NCI-H146 (cell line): ENCODE results near the gene CSNK2A1.
"Not testable (repeated sequence)": the region's sequence is repeated elsewhere in the genome, so short reads cannot be mapped to it uniquely, and the experiment has no call there.

ENCODE experiments used
- DNase-seq: peaks from one replicate; lab custom pipeline; 2025; lab: John Stamatoyannopoulos, UW

The CSNK2A1 gene

DNA sequence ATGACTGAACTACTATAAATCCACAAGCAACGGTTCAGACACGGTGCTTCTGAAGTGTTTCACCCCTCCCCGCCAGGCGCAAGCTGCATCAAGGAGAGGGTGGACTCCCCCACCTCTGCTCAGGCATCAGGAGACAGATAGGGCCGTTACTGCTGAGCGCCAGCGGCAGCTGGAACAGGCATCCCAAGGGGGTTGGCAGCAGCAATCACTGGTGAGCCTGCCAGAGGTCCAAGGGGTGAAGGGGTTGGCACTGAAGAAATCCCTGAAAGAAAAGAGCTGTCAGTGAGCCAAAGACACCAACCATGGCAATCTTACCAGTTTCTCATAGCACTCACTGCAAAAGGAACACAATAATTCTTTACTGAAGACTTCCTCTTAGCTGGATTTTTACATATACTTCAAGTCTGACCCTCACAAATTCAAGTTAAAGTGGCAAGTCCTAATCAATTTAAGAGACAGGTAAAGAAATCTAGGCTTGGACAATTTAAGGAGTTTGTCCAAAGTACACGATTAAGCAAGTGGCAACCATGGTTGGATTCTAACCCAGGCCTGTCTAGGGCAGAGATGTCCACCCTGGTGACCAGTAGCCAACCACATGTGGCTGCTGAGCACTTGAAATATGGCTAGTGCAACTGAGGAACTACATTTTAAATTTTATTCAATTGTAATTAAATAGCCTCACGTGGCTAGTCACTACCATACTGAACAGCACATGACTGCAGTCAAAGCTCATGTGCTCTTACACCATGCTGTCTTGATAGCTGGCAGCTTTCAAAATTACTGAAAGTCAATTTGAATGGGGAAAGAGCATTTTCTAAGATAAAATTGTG, 59.6 kb downstream of the CSNK2A1 start:
- DNase-seq, result no peak

DNA sequence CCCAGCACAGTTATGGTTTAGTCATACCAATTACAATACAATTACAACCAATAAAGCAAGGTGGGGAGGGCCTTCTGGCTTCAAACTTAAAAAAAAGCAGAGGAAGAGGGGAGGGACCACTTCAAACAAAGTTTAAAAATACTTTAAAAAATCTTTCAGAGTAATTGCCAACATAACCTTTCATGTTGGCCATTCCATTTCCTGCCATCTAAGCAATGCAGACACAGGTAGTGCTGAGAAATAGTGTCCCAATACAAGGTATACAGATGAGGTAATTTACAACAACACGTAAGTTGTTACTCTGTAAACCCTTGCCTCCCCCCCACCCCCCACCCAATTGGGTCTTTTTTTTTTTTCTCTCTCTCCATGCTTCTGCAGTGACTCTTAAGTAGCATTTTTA, 62.4 kb downstream of the CSNK2A1 start:
- no peak for DNase-seq

DNA sequence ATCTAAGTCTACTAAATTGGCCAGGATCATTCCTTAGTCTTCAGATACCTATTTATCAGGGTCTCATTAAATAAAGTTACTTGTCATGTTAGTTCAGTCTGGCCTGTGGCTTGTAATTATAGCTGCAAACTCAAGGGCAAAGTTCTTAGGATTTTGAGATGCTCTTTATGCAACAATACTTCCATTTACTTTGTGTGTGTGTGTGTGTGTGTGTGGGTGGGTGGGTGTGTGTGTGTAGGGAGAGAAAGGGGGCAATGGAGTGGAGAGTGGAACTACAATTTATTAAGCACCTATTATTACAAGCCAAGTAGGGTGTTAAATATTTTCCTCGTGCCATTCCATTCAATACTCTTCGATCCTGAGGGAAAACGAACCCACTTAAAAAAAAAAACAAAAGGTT, 63.5 kb downstream of the CSNK2A1 start:
- DNase-seq, result no peak

DNA sequence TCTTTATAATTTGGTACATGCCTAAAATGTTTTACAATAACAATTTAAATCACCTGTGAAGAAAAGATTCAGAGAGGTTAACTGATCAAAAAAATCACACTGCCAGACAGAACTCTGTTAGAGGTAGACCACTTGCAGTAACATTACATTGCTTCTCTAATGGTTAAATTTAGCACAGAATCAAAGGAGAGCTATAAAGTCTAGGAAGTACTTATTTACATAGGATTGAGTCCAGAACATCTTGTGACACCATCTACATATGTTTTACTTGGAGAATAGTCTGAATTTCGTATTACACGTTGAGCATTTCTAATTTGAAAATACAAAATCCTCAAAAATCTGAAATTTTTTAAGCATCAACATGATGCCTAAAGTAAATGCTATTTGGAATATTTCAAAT, 64.1 kb downstream of the CSNK2A1 start:
- DNase-seq, result no peak

DNA sequence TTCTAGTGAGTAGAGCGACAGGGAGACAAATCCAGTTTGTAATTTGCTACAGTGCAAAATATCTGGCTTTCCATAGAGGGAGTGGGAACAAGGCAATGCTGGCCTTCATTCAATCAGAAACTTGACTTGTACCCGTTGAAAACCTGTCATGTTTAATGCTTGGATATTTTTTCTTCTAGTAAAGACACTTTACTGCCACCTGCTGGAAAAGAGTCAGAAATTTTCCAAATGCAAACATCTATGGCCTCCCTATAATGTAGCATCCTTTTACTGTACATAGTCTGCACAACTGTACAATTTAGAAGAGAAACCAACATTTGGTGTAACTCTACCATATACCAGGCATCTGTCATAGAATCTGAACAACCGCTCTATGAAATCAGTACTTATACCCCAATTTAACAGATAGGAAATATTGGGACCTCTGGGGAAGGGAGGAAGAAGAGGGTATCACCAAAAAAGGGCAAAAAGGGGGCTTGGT, 64.6 kb downstream of the CSNK2A1 start:
- peak; percentile 56 for DNase-seq

DNA sequence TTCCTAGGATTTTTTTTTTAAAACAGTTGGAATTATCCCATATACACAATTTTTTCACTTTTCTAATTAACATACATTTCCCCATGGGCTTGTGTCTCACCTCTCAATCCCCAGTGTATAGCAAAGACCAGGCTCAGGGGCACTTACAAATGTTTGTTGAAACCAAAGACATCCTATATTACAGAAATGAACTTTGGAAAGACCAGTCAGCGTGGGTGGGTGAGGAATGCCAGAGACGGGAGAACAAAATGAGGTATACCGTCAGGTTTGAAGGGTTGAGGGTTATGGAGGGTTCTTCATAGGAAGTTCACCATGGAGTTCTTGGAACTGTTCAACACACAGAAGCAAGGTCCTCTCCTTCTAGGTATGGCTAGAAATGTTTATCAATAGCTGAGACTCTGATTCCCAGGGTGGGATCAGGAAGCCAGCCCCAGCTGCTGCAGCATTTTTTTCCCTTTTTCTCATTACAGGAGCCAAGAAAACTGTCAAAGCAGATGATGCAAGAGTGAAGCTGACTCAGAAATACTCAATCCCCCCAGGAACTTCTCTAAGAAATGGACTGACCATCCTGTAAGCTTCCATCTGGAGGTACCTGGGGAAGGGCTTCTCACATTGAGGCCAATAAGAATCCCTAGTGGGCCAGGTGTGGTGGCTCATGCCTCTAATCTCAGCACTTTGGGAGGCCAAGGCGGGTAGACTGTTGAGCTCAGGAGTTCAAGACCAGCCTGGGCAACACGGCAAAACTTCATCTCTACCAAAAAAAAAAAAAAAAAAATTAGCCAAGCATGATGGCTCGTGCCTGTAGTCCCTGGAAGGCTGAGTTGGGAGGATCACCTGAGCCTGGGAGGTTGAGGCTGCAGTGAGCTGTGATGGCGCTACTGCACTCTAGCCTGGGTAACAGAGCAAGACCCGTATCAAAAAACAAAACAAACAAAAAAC, 65.3 kb downstream of the CSNK2A1 start:
- no peak for DNase-seq

DNA sequence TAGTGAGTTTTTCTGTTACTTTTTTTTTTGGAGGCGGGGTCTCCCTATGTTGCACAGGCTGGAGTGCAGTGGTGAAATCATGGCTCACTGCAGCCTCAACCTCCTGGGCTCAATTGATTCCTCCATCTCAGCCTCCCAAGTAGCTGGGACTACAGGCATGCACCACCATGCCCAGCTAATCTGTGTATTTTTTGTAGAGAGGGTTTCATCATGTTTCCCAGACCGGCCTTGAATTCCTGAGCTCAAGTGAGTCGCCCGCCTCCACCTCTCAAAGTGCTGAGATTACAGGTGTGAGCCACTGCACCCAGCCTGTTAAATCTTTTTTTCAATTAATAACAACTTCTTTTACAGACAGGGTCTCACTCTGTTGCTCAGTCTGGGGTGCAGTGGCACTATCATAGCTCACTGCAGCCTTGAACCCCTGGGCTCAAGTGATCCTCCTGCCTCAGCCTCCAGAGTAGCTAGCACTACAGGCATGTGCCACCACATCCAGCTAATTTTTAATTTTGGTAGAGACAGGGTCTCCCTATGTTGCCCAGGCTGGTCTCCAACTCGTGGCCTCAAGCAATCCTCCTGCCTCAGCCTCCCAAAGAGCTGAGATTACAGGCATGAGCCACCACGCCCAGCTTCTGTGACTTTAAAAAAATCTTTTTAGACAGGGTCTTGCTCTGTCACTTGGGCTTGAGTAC, 66.9 kb downstream of the CSNK2A1 start:
- DNase-seq, result not testable (repeated sequence)

DNA sequence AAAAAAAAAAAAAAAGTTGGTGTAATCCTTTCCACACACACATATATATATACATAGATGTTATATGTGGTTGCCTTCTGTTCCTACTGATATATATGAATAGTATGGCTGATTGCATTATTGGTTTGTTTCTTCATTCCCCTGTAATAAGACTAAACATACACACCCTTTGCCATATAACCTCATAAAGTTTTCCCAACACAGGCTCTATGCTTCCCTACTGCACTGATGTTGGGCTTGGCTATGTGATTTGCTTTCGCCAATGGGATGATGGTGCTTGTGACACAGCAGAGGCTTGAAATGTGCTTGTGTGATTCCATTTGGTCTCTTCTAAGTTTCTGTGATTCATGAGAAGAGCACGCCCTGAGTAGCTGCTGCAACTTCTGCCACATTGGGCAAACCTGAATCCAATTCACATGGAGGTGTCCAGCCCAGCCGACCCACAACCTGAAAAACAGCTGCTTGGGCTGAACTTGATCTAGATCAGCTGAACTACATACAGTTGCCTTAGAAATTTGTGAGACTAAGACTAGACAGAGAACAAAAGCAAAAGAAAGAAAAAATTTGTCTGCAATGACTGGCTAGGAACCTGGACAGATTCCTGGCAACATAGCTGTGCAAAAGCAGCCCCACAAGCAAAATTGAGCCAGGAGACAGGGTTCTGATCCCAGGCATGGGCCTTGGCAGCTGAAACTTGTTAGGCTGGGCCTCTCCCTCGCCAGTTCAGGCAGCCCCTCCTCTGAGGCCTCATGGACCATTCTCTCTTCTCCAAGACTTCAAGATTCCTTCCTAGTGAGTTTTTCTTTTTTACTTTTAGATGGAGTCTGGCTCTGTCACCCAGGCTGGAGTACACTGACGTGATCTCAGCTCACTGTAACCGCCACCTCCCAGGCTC, 67.9 kb downstream of the CSNK2A1 start:
- DNase-seq, result no peak

DNA sequence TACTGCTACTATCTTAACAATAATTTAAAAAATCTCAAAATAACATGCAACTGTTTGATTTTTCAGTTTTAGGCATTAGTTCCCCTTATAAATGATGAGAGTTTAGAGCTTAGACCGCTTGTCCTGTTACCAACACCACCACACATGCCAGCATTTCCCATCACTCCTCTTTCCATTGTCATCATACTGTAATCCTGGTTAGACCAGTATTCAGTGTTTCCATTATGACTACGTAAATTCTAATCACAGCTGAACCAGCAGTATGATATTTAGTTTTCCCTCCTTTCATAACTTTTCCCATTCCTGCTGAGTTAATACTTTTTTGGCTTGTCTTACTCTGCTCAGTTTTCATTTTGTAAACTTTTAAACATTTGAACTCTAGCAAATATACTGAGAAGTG, 69.0 kb downstream of the CSNK2A1 start:
- no peak for DNase-seq

DNA sequence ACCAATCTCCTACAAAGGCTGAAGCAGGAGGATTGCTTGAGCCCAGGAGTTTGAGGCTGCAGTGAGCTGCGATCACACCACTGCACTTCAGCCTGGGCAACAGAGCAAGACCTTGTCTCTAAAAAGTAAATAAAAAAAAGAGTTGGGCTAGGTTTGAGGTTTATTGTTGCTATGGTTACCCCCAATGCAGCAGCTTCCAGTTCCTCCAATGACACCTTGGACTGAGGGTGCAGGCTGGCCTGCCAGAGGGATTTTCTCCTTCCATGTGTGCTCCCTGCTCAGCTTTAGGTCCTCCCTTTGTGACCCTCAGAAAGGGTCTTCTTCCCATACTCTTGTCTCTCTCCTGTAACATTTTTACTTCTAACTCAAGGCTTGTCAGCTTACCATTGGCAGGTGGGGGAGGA, 70.7 kb downstream of the CSNK2A1 start:
- no peak for DNase-seq

DNA sequence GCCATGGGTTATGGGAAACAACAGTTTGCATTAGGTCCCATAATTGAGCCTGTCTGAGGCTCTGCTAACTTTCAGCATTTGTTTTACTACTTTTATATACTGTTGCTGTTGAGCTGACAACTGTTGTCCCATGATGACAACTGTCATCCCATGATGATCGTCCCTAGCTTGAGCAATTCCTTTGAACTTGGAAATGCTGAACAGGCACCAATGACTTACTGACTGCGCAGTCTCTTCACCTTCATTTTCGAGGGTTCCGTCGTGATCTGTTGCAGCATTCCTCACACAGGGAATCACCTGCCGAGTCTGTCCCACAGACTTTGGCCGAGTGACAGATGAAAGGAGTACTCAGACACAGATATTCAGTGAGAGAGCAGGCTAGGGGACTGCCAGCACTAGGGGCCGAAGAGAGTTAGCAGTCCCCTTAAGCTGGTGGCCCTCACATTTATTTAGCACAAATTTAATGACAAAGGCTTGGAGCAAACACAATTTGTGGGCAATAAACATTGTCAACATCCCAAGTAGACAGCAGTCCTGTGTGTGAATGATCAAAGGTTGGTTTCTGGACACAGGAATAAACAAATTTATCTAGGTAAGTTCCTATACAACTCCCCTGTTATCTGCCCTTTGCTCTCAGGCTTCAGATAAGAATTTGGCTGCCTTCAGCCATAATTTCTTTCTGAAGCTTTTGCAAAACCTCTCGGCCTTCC, 71.3 kb downstream of the CSNK2A1 start:
- DNase-seq, result no peak

DNA sequence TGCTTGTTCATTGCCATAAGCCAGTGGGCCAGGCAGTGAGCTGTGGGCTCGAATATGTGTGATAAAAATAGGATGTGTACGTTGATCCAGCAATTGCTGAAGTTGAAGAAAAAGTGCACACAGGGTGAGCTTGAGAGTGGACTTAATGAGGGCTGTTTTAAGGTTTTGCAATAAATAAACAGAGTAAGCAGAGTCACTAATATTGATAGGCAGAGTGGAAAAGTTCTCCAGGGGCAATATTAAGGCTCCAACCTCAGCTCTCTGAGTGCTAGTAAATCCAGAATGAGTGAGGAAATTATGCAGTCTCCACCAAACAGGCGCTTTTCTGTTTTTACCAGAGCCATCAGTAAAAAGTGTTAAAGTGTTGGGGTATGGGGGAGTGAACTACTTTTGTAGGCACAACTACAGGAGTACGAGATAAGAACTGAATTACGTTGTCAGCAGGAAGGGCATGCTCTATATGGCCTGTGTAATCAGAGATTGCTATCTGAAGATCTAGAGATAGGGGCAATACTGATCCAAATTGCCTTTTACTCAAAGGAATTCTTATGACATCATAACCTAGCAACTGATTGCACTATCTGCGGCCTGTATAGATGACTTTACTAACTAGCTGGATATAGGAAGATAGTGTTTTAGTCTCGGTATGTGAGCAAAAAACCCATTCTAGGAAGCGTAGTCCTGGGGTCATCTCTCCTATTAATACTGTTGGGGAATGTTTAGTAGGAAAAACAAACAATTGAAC, 73.7 kb downstream of the CSNK2A1 start:
- no peak for DNase-seq

DNA sequence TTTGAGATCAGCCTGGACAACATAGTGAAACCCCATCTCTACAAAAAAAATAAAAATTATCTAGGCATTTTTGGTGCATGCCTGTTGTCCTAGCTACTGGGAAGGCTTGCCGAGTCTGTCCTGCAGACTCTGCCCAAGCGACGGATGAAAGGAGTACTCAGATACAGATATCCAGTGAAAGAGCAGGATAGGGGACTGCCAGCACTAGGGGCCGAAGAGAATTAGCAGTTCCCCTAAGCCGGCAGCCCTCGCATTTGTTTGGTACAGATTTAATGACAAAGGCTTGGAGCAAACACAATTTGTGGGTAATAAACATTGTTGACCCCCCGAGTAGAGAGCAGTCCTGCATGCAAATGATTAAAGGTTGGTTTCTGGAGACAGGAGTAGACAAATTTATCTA, 75.8 kb downstream of the CSNK2A1 start:
- no peak for DNase-seq

DNA sequence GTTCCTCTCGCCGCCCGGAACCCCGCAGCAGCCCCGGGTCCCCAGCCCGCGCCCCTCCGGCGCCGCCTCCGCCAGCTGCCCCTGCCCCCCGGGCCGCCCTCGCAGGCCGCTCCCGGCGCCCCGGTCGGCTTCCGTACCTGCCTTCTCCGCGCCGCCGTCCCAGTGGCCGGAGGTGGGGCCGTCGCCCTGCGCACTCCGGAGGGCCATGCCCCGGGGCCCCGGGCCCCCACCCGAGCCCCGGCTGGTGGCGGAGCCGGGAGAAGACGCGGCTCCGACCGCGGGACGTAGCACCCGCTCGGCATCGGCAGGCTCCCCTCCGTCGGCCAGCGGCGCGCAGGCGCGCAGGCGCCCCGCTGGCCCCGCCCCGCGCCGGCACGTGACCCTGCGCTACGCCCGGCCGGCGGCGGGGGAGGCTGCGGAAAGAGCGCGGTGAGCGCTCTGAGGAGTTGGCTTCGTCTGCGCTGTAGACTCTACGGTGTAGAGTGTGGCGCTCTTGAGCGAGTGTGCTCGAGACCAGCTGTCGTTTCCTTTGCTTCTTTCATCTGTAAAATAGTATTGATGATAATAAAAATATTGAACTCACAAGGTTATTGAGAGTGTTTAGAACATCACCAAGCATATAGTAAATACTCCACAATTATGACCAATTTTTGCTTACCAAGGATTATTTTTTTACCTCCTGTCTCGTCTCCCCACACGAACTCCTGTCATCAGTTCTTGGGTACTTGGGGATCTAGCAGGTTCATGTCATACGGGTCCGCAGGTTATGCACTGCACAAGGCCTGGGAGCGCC, 81.2 kb downstream of the CSNK2A1 start, which contains the start of gene TBC1D20:
Gene TBC1D20, minus strand, starts transcription at position 335 of the 793 bp plus-strand sequence. Its CDS starts 128 bp downstream, at position 207.
- peak; percentile 91 for DNase-seq

DNA sequence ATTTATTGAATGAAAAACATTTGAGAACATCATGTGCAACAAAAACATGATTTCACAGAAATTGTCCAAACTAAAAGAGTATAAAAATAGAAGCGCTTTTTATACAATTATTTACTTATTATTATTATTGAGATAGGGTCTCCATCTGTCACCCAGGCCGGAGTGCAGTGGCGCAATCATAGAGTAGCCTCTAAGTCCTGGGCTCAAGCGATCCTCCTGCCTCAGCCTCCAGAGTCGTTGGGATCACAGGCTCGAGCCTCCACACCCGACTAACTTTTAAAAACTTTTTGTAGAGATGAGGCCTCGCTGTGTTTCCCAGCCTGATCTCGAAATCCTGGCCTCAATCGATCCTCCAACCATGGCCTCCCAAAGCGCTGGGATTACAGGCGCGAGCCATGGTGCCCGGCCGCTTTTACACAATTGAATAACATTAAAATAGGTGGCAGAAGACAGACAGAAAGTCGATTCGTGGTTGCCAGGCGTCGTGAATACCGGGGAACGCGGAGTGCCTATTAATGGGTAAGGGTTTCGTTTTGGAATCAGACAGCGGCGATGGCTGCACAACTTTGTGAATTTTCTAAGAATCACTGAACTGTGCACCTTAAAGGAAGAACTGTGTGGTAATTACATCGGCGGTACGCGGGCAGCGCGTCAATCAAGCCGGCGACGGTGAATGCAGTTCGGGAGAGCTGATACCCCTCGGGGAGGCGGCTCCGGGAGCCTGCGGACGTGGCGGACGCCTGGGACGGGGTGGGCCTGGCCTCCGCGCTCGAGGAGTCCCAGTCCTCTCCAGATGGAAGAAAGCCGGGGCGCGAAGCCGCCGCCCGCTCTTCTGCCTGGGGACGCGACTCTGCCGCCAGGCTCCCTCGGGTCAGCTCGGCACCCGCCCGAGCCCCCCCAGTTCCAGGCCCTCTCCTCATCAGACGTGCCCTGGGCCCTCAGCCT, 82.1 kb downstream of the CSNK2A1 start:
- DNase-seq, result peak; percentile 75

DNA sequence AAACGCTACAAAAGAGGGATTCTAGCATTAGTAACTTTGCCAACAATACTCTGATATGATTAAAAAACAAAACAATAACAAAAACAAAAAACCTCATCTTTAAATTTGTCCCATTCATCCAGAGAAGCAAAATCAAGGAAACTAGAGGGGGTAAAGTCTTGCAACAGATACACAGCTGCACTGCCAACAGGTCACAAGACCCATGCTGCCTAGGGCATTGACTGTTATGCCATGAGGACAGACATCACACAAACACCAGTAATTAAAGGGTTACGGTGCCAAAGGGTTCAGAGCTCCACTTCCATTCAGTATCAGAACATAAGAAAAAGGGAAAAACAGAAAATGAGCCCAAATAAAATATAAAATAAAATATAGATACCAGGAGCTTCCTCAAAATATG, 82.9 kb downstream of the CSNK2A1 start:
- DNase-seq, result no peak

DNA sequence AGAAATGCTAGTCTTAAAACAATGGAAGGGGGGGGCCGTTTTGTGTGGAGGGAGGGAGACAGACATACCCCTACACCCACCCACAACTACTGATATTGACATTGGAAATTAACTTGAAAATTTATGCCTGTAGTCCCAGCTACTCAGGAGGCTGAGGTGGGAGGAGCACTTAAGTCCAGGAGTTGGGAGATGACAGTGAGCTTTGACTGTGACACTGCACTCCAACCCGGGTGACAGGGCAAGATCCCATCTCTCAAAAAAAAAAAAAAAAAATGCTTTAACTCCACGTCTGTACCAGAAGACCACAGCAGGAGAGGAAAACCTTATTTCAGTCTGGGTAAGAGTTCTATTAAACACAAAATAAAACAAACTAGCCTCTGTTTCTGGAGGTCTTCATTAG, 83.4 kb downstream of the CSNK2A1 start:
- no peak for DNase-seq

DNA sequence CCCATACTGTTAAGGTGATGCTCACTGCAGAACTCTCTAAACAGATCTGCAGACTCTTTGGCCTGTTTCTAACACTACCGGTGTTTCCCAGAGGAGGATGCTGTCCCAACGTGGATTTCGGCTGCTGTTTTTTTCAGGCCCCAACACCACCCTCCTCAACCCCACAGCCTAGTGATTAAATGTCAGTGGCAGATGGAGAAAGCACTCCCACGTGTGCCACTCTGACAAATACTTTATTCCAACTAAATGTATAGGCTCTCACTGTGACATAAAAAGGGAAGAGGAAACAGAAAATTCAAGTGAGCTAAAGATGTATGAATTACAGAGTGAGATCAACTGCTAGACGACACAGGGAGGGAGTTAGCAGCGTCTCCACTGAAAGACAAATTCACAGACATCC, 84.8 kb downstream of the CSNK2A1 start:
- DNase-seq, result no peak
